Measurements from ENCODE around the gene MAML1. TPM values are rescaled to one million over a fixed set of nuclear protein-coding genes. Genes with fewer than 3 reads are reported as not detected.

The MAML1 gene
- total and polyA plus RNA-seq, 10 of the 15 experiments (the other 5 are each of a cell fraction or from before 2014, with no cell fraction given) = 0.42 to 23.9 (median 7.3) TPM

GRCh38 chr5:179779826-179780225 is 47.2 kb downstream of the MAML1 start:
- Histone ChIP-seq H3K4me2 (ENCODE audit: control insufficient read depth, insufficient read depth) (no peak overlapping the region), H2AFZ (ENCODE audit: control insufficient read depth, low read depth, low read length) (no peak overlapping the region), H3K9ac (ENCODE audit: control insufficient read depth, insufficient read depth, low read length) (no peak overlapping the region), H3K4me1 (ENCODE audit: control insufficient read depth, insufficient read depth, low read length) (no peaks in the 10 kb centered on the region), H3K79me2 (ENCODE audit: control insufficient read depth, insufficient read depth, low read length) (no peaks in the 10 kb centered on the region), H3K27me3 (replicated peaks in 1 of 2; ENCODE audit: control insufficient read depth in 2 of 2, insufficient read depth in 2 of 2, low read length in 1 of 2) (no peaks in the 10 kb centered on the region), H4K20me1 (ENCODE audit: control insufficient read depth, insufficient read depth) (no peaks in the 10 kb centered on the region), H3K36me3 (ENCODE audit: control insufficient read depth in 2 of 2, insufficient read depth in 2 of 2, low read length in 1 of 2) (peaks cover 12% of the 10 kb centered on the region in 2 experiments; a peak in 3 of 4 replicates), H3K9me3 (replicated peaks; ENCODE audit: control insufficient read depth, insufficient read depth, low read length) (no peaks in the 10 kb centered on the region), H3K27ac (ENCODE audit: control insufficient read depth, insufficient read depth) (no peak overlapping the region), H3K4me3 (no peak overlapping the region)
- ChIA-PET SMC1A (ENCODE audit: uncharacterized antibody, unreplicated experiment) (no interaction called here), RAD21 (ENCODE audit: unreplicated experiment) (no interaction called here), POLR2A (no interaction called here), CTCF (interaction anchor here (2.2 kb wide), 1 partner anchor 17 kb away, joined by 7 read pairs; no protein-coding TSS in a partner anchor)
- in situ Hi-C loops (cut with MboI) (loop anchor here (25.0 kb wide), 1 partner anchor 307 kb away; no protein-coding TSS in a partner anchor), intact Hi-C loops (cut with micrococcal nuclease; ENCODE audit: unreplicated experiment) (no loop called here)
- ATAC-seq (no peak), DNase-seq (ENCODE audit: low read depth, low spot score) (no peak), FAIRE-seq (no peak)
- WGBS (ENCODE audit: insufficient coverage, insufficient replicate concordance, low lambda C conversion rate, missing lambda C conversion rate) = 93% methylated on average over 4 of the region's 4 CpGs
- TF ChIP-seq MEF2A (IDR thresholded peaks at IDR 0.05; ENCODE audit: insufficient read depth, low read depth, low read length) = no peak
- no peak for TF ChIP-seq ATF7 (IDR thresholded peaks at IDR 0.05; ENCODE audit: low read depth)
- TF ChIP-seq BRCA1 (IDR thresholded peaks at IDR 0.05; ENCODE audit: low read depth, low read length) = no peak
- no peak for TF ChIP-seq YY1 (IDR thresholded peaks at IDR 0.05; ENCODE audit: low read depth, low read length)
- TF ChIP-seq CHD4 (IDR thresholded peaks at IDR 0.05) = no peak
- no peak for TF ChIP-seq ESRRA (IDR thresholded peaks at IDR 0.05; ENCODE audit: low read length)
- TF ChIP-seq POLR2AphosphoS5 (IDR thresholded peaks at IDR 0.05; ENCODE audit: low read length) = no peak
- no TSS peak for BruUV-seq (replicated peaks)

- no peak for DNase-seq (ENCODE audit: low read depth, low spot score)
- Histone ChIP-seq H3K4me1 (ENCODE audit: control insufficient read depth, insufficient read depth, low read length) (no peaks in the 10 kb centered on the region), H3K27ac (ENCODE audit: control insufficient read depth, insufficient read depth) (no peak overlapping the region), H3K79me2 (ENCODE audit: control insufficient read depth, insufficient read depth, low read length) (no peaks in the 10 kb centered on the region), H3K27me3 (replicated peaks in 1 of 2; ENCODE audit: control insufficient read depth in 2 of 2, insufficient read depth in 2 of 2, low read length in 1 of 2) (no peaks in the 10 kb centered on the region), H2AFZ (ENCODE audit: control insufficient read depth, low read depth, low read length) (no peak overlapping the region), H3K9me3 (replicated peaks; ENCODE audit: control insufficient read depth, insufficient read depth, low read length) (no peaks in the 10 kb centered on the region), H3K4me2 (ENCODE audit: control insufficient read depth, insufficient read depth) (no peak overlapping the region), H3K36me3 (ENCODE audit: control insufficient read depth in 2 of 2, insufficient read depth in 2 of 2, low read length in 1 of 2) (peaks cover 11 to 12% of the 10 kb centered on the region in 2 experiments; a peak in 3 of 4 replicates), H3K9ac (ENCODE audit: control insufficient read depth, insufficient read depth, low read length) (no peak overlapping the region), H4K20me1 (ENCODE audit: control insufficient read depth, insufficient read depth) (no peaks in the 10 kb centered on the region), H3K4me3 (no peak overlapping the region)
- 97% methylated on average over 7 of the region's 7 CpGs for WGBS (ENCODE audit: insufficient coverage, insufficient replicate concordance, low lambda C conversion rate, missing lambda C conversion rate)
- POLR2A ChIA-PET = no interaction called here
- intact Hi-C loops (cut with micrococcal nuclease; ENCODE audit: unreplicated experiment) = no loop called here
- no TSS peak for BruUV-seq (replicated peaks)
- FAIRE-seq = no peak
- SMC1A ChIA-PET (ENCODE audit: uncharacterized antibody, unreplicated experiment) = no interaction called here
- RAD21 ChIA-PET (ENCODE audit: unreplicated experiment) = no interaction called here
- ATAC-seq = no peak
- in situ Hi-C loops (cut with MboI) = loop anchor here (25.0 kb wide), 1 partner anchor 307 kb away; no protein-coding TSS in a partner anchor
- CTCF ChIA-PET = interaction anchor here (2.2 kb wide), 1 partner anchor 18 kb away, joined by 7 read pairs; no protein-coding TSS in a partner anchor
- TF ChIP-seq EP300 (IDR thresholded peaks at IDR 0.05; ENCODE audit: borderline replicate concordance in 1 of 2, control insufficient read depth in 1 of 2, low read depth in 2 of 2, low read length in 2 of 2) (no peak), MTA2 (IDR thresholded peaks at IDR 0.05; ENCODE audit: low read depth) (no peak), WRNIP1 (IDR thresholded peaks at IDR 0.05; ENCODE audit: borderline replicate concordance, low read depth, low read length) (no peak), HDAC6 (IDR thresholded peaks at IDR 0.05; ENCODE audit: unreplicated experiment) (no peak), RAD21 (IDR thresholded peaks at IDR 0.05; ENCODE audit: insufficient read depth, low read depth, low read length) (no peak), NR2C2 (IDR thresholded peaks at IDR 0.05; ENCODE audit: borderline replicate concordance, control insufficient read depth, insufficient read length, low read depth) (no peak), JUNB (IDR thresholded peaks at IDR 0.05) (no peak), NBN (IDR thresholded peaks at IDR 0.05) (no peak), RBBP5 (conservative IDR thresholded peaks at IDR 0.05) (no peak), PML (IDR thresholded peaks at IDR 0.05; ENCODE audit: low read length) (no peak), ZBED1 (IDR thresholded peaks at IDR 0.05; ENCODE audit: borderline replicate concordance) (no peak), EGR1 (IDR thresholded peaks at IDR 0.05; ENCODE audit: borderline replicate concordance in 1 of 2, low read depth in 2 of 2, low read length in 2 of 2) (no peak), TARDBP (IDR thresholded peaks at IDR 0.05; ENCODE audit: borderline replicate concordance) (no peak)
Observed at GRCh38 chr5:179780362-179780761, 47.7 kb downstream of the MAML1 start.
